ENCODE measurements around the gene SAMD4B. TPM values are rescaled to one million over a fixed set of nuclear protein-coding genes. Genes with fewer than 3 reads are reported as not detected.
A peak's percentile ranks its signal among the peaks of the same experiment; 100 is the strongest.
"Not testable (repeated sequence)": the region's sequence is repeated elsewhere in the genome, so short reads cannot be mapped to it uniquely, and the experiment has no call there.

Gene SAMD4B
- total and polyA plus RNA-seq, 2 of the 8 experiments (the other 6 are each of a cell fraction or from before 2014, with no cell fraction given), result 137 to 158 TPM

DNA sequence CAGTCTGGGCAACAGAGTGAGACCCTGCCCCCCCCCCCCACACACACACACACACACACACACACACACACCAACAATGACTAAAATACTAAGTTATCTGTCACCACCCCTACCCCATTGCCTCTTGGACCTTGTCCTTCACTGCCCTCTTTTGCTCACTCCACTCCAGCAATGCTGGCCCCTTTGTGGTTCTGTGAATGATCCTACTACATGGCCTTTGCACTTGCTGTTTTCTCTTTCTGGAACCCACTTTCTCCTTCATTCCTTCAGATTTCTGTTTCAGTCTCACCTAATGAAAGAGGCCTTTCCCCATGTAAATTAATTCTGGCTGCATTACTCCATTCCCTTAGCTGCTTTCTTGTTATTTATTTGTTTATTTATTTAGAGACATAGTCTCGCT lies 2.5 kb upstream of the SAMD4B start (continued):
- TF ChIP-seq, protein P1, sequence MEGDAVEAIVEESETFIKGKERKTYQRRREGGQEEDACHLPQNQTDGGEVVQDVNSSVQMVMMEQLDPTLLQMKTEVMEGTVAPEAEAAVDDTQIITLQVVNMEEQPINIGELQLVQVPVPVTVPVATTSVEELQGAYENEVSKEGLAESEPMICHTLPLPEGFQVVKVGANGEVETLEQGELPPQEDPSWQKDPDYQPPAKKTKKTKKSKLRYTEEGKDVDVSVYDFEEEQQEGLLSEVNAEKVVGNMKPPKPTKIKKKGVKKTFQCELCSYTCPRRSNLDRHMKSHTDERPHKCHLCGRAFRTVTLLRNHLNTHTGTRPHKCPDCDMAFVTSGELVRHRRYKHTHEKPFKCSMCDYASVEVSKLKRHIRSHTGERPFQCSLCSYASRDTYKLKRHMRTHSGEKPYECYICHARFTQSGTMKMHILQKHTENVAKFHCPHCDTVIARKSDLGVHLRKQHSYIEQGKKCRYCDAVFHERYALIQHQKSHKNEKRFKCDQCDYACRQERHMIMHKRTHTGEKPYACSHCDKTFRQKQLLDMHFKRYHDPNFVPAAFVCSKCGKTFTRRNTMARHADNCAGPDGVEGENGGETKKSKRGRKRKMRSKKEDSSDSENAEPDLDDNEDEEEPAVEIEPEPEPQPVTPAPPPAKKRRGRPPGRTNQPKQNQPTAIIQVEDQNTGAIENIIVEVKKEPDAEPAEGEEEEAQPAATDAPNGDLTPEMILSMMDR (IDR thresholded peaks at IDR 0.05; ENCODE audit: control extremely low read depth in 1 of 3, insufficient read depth in 1 of 3, low read depth in 1 of 3, low read length in 3 of 3), result no peak
- TF ChIP-seq TEAD4 (IDR thresholded peaks at IDR 0.05; ENCODE audit: low read depth, low read length), result no peak
- TF ChIP-seq FOSL1 (IDR thresholded peaks at IDR 0.05; ENCODE audit: insufficient read depth, low read depth, low read length), result no peak
- no peak for TF ChIP-seq SUZ12 (IDR thresholded peaks at IDR 0.05; ENCODE audit: low read length)
- no peak for TF ChIP-seq SIN3A (conservative IDR thresholded peaks at IDR 0.05 in 1 of 2, IDR thresholded peaks at IDR 0.05 in 1 of 2; ENCODE audit: low read depth in 1 of 2, low read length in 2 of 2)
- TF ChIP-seq RNF2 (IDR thresholded peaks at IDR 0.05; ENCODE audit: borderline replicate concordance, low read depth, low read length, missing control alignments, poor library complexity, severe bottlenecking), result no peak
- no peak for TF ChIP-seq JUND (IDR thresholded peaks at IDR 0.05; ENCODE audit: low read length)

DNA sequence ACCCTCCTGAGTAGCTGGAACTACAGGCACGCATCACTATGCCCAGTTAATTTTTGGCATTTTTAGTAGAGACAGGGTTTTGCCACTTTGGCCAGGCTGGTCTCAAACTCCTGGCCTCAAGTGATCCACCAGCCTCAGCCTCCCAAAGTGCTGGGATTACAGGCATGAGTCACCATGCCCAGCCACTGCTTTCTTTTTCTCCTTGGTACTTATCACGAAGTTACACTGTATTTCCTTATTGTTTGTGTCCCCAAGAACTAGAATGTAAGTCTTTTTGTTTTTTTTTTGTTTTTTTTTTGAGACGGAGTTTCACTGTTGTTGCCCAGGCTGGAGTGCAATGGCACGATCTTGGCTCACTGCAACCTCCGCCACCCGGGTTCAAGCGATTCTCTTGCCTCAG lies 2.1 kb upstream of the SAMD4B start:
- Histone ChIP-seq H3K79me2 (ENCODE audit: control insufficient read depth in 1 of 2, insufficient read depth in 2 of 2, low read length in 2 of 2) (peaks cover 0 to 18% of the 10 kb centered on the region in 2 experiments; a peak in 2 of 4 replicates), H3K4me2 (ENCODE audit: insufficient read depth in 1 of 2, low read depth in 2 of 2, low read length in 2 of 2) (peak overlapping the region in 1 of 2 experiments; percentile 88; a peak in 1 of 4 replicates), H3K23me2 (ENCODE audit: low read depth, low read length) (peaks cover 15% of the 10 kb centered on the region), H3K4me1 (replicated peaks in 1 of 4; ENCODE audit: control insufficient read depth in 3 of 4, insufficient read depth in 4 of 4, low read length in 3 of 4) (peaks cover 2 to 12% (median 3%) of the 10 kb centered on the region in 4 experiments; a peak in 4 of 7 replicates)
- H3K27me3 ChIP-seq (replicated peaks in 1 of 4; ENCODE audit: control insufficient read depth in 3 of 4, extremely low read depth in 1 of 4, insufficient read depth in 3 of 4, low read length in 3 of 4); H4K5ac ChIP-seq (ENCODE audit: insufficient read length, low read depth, low read length); H3K18ac ChIP-seq (ENCODE audit: extremely low read depth, low read length); H3K36me3 ChIP-seq (ENCODE audit: control insufficient read depth in 2 of 4, insufficient read depth in 4 of 4, low read length in 3 of 4); H2BK20ac ChIP-seq (ENCODE audit: low read length); H2AK5ac ChIP-seq (ENCODE audit: low read depth, low read length); H3K56ac ChIP-seq (replicated peaks; ENCODE audit: insufficient read length, low read depth, low read length); H3K79me1 ChIP-seq (ENCODE audit: low read depth, low read length); H3K14ac ChIP-seq (ENCODE audit: insufficient read length); DNase-seq (ENCODE audit: low read depth in 1 of 2, low spot score in 2 of 2); H4K91ac ChIP-seq (replicated peaks; ENCODE audit: insufficient read length, low read length); H3K4me3 ChIP-seq (ENCODE audit: extremely low read depth in 1 of 4, insufficient read depth in 2 of 4, low read depth in 3 of 4, low read length in 4 of 4); H4K8ac ChIP-seq (ENCODE audit: extremely low read depth, insufficient read depth, low read length); POLR2A ChIA-PET (ENCODE audit: partially characterized antibody); H2AFZ ChIP-seq (ENCODE audit: low read length); H3K9me3 ChIP-seq (ENCODE audit: insufficient read depth in 2 of 2, low read depth in 1 of 2, low read length in 1 of 2); H3K23ac ChIP-seq (ENCODE audit: insufficient read length); H3K27ac ChIP-seq (ENCODE audit: low read depth, low read length); H2BK5ac ChIP-seq (ENCODE audit: low read depth, low read length); FAIRE-seq; H4K20me1 ChIP-seq (replicated peaks in 1 of 2; ENCODE audit: control insufficient read depth in 1 of 2, insufficient read depth in 2 of 2, low read length in 2 of 2); H3K9ac ChIP-seq (replicated peaks in 1 of 4; ENCODE audit: extremely low read depth in 1 of 4, low read depth in 3 of 4, low read length in 3 of 4); H2BK15ac ChIP-seq (ENCODE audit: low read length); H2BK120ac ChIP-seq (replicated peaks; ENCODE audit: low read depth, low read length); H2BK12ac ChIP-seq (ENCODE audit: low read depth, low read length); H3K4ac ChIP-seq (replicated peaks; ENCODE audit: insufficient read length, low read depth, low read length): not testable (repeated sequence)
- CTCF ChIA-PET (ENCODE audit: partially characterized antibody), result interaction anchor here (0.8 kb wide), 1 partner anchor 136 kb away, joined by 3 read pairs; the partner anchor contains the start of gene SYCN
- WGBS, 2 experiments (ENCODE audit: extremely low coverage in 1 of 2, insufficient coverage in 1 of 2, insufficient read length in 1 of 2, insufficient replicate concordance in 2 of 2, low coverage in 1 of 2, low lambda C conversion rate in 2 of 2, missing lambda C conversion rate in 1 of 2), result 89% methylated on average over 6 of the region's 7 CpGs; no CpG with 5 or more reads in 1 of the 2 experiments

Data from H1 (cell line).